Activated T-cell treated with anti-CD3 and anti-CD28 coated beads, Interleukin-2, amount 50 U/mL, for 48 hours (primary cell): Measurements from ENCODE around the gene EFCAB9.
"Not testable (repeated sequence)": the region's sequence is repeated elsewhere in the genome, so short reads cannot be mapped to it uniquely, and the experiment has no call there.

Experiments used
- DNase-seq, 2 experiments: peaks; one replicate each; pipeline ENCODE4 v3.0.0-alpha.2; 2020

EFCAB9 gene

GRCh38 chr5:172193872-172194271 lies at the start of gene EFCAB9:
TSS of gene EFCAB9 (plus strand) at chr5:172194172. CDS start at chr5:172194173, 1 bp downstream.
- DNase-seq, result no peak

GRCh38 chr5:172144291-172144815 lies 49.6 kb upstream of the EFCAB9 start:
- DNase-seq, result no peak

DNA sequence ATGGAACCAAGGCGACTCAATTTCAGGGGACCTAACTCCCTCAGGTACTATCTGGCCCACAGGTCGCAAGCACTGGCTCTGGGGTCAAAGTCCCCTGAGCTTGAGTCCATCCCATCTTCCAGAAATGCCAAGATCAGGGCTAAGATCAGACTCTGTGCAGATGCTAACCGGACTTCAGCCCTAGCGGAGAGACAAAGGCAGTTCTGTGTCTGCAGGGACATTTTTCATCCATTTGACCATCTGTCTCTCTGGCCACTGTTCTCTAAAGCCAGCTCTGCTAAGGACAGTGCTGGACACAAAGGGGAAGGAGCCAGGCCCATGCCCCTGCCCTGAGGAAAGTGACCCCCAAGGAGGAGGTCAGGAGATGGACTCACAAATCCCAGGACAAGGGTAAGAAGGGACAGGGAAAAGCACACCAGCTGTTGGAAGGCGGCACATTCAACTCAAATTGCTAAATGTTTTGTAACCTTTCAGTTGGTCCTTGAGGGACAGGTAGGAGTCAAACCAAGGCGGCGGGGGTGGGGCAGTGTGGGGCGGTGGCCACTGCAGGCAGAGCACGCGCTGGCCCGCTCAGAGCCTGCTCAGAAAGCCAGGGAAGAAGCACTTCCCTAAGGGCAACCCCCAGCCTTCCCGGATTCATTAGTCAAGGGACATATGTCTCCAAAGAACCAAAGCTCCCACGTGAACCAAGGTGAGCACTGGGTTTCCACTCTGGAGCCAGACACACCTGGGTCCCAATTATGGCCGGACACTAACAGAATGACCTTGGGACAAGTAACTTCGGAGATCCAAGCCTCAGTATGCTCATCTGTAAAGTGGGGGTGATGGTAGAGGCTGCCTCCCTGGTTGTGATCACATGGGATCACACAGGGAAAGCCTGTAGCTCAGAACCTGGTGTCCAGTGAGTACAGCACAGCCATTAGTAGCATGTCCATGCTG lies 48.8 kb upstream of the EFCAB9 start:
- DNase-seq, result no peak

DNA sequence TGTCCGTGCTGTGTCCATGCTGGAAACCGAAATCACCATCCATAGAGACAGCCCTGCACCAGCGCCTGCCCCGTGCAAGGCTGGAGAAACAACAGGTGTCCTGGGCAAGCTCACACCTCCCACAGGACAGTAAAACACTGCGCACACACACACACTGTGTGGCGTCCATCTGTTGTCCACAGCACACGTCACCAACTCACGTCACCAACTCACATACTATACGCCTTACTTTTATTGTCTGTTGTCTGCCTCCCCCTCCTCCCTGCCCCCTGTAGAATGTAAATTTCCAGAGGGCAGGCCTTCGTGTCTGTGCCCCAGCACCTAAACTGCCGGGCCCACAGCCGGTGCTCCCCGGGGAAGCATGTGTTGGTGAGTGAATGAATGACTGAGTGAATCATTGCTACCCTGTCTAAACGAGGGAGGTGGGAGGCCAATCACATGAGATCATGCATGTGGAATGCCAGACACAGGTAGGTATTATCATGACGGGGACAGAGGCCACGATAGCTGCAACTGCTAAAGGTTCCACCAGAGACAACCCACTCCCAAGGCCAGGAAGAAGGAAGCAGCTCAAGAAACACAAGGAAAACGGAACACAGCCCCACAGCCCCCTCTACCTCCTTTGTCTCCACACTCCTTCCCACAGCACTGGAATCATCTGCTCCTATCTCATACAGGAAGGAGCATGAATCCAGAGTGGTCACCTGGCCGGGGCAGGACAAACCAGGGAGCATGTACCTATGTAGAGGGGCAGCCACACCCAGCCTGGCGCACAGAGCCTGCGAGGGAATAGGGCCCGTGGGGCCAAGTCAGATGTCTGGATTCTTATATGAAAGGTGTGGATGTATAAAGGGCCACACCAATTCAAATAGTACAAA lies 47.9 kb upstream of the EFCAB9 start:
- DNase-seq, result no peak

DNA sequence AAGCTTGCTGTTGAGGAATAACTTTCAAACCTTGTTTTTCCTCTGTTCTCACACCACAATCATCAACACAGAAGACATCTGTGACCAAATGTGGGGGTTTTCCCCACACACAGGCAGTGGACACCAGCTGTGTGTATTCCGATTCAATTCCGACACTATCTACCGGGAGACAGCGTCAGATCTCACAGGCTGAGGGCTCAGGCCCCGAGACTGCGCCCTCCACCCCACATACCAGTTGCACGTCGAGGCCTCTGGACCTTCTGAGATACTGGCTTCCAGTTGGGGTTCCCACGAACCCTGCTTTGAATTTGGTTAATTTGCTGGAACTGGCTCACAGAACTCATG lies 47.3 kb upstream of the EFCAB9 start:
- DNase-seq, result no peak

DNA sequence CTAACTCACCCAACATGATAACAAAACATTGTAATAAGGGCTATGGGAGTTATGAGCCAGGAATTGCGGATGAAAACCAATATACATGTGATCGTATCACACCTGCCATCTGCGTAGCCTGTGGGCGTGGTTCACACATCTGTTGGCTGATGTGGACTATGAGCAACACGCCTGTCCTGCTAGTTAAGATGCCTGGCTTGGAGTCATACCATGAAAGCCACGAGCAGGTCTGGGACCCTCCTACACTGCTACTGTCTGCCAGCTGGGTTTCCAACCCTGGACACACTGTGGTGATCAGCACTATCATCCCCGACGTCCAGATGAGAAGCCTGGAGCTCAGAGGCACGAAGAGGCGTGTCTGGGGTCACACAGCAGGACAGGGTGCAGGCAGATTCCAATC lies 46.1 kb upstream of the EFCAB9 start:
- no peak for DNase-seq

DNA sequence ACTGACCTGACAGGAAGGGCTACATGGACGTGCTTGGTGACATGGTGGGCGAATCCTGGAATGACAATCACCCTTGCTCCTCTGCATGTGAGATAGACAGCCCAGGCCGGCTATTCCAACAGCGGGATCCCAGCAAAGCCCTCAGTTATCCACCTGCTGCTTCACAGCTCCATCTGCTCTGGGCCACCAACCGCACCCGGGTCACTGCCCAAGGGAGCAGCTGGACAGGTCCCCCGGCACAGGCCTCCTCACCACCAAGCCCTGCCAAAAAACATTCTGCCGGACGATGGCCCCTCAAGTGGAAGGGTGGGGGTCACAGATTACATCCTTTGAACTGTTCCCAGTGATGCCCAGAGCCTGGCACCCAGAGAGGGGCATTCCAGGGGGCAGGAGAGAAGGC lies 45.6 kb upstream of the EFCAB9 start:
- no peak for DNase-seq

DNA sequence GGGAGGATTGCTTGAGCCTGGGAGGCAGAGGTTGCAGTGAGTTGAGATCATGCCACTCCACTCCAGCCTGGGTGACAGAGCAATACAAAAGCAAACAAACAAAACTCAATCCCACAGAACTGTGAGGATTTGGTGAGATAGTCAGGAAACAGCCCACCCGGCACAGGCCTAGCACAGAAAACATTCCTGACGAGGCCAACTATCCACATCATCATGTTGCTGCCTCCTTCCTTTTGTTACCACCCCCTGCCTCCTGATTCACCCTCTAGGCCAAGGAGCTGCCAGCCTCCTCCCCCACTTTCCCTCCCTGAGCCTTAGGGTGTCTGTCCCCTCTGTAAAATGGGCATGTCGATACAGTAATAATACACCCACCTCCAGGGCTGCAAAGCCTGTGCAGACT lies 44.9 kb upstream of the EFCAB9 start:
- DNase-seq, result no peak

- not testable (repeated sequence) for DNase-seq
Measured at GRCh38 chr5:172149481-172149880, 44.5 kb upstream of the EFCAB9 start.

DNA sequence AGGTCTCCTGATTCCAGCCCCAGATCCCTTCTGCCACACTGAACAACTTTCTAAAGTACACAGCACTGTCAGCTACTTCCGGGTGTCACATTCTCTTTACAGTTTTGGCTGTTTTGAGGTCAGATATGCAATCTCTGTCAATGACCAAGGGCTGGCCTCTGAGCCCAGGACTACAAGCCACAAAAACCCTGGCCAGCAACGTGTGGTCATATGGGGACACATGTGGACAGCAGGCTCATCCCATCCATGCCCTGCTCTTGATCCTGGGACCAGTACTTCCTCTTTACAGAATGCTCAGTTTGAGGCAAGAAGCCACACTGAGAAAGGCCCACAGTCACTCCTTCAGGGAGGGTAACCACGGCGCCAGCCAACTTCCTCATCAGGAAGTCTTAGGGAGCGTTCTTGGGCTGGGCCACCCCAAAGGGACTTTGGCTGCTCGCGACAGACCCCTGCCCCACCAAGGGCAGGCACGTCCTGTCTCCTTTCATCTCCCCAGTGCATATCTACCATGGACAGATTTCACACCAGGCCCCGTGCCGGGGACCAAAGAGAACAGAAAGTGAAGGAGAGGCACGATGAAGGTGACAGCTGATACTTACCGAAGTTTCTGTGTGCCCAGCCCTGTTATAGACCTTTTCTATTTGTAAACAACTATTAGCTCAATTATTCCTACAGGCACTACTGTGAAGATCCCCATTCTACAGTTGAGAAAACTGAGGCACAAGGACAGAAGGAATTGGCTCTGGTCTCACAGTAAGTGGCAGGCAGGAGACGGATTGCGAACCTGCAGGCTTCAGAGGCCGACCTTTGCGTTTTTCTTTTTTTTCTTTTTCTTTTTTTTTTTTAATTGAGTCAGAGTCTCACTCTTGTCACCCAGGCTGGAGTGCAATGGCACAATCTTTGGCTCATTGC lies 43.2 kb upstream of the EFCAB9 start:
- DNase-seq, result peak; percentile 50 to 53

GRCh38 chr5:172151661-172152210 lies 42.2 kb upstream of the EFCAB9 start:
- no peak for DNase-seq

GRCh38 chr5:172153695-172154094 lies 40.3 kb upstream of the EFCAB9 start:
- no peak for DNase-seq

DNA sequence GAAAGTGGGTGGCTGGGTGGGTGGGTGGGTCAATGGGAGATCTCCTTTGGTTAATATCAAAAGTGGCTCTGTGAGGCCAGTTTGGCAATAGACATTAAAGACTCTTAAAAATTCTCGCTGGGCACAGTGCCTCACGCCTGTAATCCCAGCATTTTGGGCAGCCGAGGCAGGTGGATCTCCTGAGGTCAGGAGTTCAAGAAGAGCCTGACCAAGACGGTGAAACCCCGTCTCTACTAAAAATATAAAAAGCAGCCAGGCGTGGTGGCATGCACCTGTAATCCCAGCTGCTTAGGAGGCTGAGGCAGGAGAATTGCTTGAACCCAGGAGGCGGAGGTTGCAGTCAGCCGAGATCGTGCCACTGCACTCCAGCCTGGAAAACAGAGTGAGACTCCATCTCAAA lies 38.9 kb upstream of the EFCAB9 start:
- DNase-seq, result not testable (repeated sequence)

- DNase-seq, result no peak
Measured at GRCh38 chr5:172156541-172156994, 37.4 kb upstream of the EFCAB9 start.

DNA sequence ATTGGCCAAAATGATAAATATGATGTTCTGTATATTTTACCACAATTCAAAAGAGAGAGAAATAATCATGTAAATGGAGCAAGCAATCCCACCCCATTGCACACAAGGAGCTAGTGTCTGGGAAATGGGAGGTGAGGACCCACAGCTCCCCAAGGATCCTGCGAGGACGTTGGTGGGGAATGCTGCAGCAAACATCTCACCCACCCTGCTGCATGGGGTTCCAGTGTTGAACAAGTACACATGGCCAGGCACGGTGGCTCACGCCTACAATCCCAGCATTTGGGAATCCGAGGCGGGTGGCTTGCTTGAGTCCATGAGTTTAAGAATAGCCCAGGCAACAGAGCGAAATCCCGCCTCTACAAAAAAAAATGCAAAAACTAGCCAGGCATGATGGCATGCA lies 35.0 kb upstream of the EFCAB9 start:
- no peak for DNase-seq

DNA sequence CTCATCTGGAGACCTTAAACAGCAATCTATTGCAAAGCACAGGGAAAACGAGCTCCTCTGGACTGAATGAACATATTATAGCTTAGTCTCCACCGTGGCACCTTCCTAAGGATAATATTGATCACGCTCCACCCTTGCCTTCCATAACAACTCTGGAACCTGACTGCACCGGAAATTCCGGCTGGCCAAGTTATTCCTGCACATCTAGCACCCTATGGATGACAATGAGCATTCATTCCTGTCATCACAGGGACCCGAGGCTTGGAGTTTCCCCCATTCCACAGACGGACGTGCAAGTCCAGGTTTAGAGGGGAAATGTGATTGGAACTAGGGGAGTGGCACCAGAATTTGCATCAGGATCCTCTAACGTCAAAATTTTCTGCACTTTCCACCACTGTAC lies 33.5 kb upstream of the EFCAB9 start:
- no peak for DNase-seq

DNA sequence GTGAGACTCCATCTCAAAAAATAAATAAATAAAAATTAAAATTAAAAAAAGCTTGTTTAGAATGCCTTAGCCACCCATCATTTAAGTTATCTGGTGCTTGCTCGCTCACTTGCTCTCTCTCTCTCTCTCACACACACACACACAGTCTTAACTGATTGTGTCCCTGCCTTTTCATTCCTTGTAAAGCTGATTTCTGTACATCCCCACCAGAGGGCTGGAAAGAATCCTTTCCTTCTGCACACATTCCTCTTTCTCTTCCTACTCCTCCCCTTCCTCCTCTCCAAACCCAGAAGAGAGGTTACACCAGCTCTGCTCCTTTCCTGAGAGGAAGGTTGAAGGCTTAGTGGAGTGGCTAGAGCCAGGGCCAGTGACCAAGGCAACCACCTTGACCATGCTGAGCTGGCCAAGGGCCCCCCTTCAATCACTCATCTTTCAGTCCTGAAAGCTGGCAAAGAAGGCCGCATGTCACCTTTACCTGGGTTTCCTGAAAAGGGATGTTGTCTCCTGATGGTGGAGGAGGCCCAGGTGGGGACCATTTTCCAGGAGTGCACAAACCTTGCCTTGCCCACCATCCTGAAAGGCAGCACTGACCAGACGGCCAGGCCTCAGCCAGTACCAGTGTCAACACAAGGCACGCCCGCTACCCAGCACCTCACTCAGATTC lies 31.5 kb upstream of the EFCAB9 start:
- DNase-seq, result no peak

- no peak for DNase-seq
Measured at GRCh38 chr5:172162987-172163343, 31.0 kb upstream of the EFCAB9 start.

- no peak for DNase-seq
Measured at GRCh38 chr5:172163346-172163745, 30.6 kb upstream of the EFCAB9 start.

- no peak for DNase-seq
Measured at GRCh38 chr5:172164769-172165212, 29.2 kb upstream of the EFCAB9 start.

GRCh38 chr5:172165465-172165864 lies 28.5 kb upstream of the EFCAB9 start:
- DNase-seq, result no peak
